RPMI7951 (cell line): ENCODE results near the gene FSTL5. TPM values are rescaled to one million over a fixed set of nuclear protein-coding genes. Genes with fewer than 3 reads are reported as not detected.
A peak's percentile ranks its signal among the peaks of the same experiment; 100 is the strongest.

Source experiments
- DNase-seq: peaks from one replicate; pipeline ENCODE4 v3.0.0-alpha.2; 2012; ENCODE audit warnings: low read depth
- total RNA-seq: library from RNA; depleted of rRNA; stranded (reverse); fragments of >200 nt; shearing (Covaris generic); gene quantifications from 2 replicates; pipeline ENCODE4 v1.2.3, GENCODE V29; 2014

FSTL5 gene
- total RNA-seq, 1 experiment from 2014 or later = 16.3 TPM

DNA sequence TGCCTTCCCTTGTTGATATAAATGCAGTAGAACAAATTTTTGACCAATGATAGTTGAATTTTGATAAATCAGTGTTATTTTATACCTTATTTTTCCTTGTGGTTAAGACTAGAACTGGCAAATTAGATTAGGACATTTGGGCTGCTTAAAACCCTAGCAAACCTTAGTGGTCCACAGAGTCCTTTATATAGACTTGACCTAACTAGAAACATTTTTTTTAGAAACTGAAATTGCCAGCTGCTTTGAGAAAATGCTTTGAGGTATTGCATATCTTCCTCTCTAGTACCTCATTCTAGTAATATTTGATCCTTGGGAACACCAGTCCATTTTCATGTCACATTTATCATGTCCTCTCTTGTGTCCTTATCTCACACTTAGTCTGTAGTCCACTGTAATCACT is 580.3 kb downstream of the FSTL5 start:
- no peak for DNase-seq

DNA sequence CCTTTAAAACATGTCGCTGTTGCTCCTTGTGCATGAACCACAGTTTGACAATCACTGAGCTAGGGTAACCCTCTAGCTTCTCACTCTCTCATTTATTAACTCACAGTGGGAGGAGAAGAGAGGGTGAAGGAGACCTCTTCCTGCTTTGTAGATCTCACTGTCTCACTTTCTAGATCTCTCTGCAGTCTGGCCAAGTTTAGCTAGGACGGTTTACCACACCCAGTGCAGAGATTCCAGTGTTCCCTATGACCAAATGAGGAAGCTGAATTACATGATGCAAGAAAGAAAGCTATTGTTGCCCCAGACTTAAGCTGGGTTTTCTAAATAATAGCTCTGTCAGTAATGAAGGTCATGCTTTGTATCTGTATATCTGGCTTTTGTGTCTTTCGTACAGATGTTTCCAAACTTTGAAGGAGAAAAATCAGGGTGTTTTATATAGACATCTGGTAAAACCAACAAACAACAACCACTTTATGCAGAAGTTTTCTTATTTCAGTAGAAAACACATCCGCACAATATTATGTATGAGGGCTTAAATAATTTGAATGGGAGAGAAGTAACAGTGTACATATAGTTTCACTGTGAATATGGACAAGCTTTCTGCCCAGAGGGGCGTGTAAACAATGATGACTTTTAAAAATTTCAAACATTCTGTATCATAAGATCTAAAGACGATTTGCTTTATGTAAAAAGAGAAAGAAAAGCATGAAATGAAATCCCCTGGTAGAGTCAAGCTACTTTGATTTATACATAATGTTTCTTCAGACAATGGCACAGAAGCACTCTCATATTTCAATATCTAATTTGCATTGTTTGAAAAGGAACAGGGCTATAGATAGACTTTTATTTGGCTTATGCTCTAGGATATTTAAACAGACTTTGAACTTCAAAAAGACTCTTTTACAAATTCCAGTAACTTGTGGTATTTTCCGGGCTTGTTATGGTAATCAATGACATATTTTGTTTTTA is 582.3 kb downstream of the FSTL5 start:
- peak; percentile 55 for DNase-seq

DNA sequence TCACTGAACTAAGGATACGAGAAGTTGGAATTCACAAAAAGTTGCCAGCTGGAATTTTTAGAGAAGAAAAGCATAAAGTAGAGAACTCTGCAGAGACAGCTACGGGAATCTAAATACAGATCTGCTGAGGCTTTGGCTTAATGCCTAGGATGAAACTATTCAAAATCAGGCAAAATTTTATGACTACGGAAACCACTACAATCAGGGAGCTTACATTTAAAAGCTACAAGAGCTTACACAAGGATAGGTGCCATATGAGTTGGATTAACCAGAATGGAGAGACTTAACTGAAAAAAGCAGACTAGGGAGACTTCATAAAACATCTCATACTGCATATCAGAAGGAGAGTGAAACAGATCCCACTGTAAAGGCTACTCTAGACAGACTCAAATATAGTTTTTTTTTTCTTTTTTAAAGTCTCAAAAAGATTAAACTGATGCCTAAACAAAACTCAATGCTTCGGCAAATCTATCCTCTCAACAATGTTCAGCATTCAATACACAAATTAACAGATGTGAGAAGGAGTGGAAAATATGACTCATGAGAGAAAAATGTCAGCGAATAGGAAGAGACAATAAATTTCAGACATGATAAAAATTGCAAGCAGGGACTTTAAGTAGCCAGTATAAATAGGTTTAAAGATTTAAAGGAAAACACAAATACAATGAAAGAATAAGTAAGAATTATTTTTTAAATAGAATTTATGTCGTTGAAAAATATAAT is 586.1 kb downstream of the FSTL5 start:
- DNase-seq = peak; percentile 84

DNA sequence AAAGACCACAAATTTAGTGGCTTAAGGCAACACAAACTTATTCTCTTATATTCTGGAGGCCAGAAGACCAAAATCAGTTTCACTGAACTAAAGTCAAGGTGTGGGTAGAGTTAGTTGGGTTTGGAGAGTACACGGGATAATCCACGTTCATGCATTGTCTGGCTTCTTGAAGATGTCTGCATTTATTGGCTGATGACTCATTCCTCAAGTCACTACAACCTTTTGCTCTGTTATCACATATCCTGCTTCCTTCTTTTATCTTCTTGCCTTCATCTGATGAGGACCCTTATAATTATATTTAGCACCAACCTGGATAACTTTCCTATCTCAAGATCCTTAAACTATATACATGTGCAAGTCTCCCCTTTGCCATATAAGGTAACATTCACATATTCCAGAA is 590.0 kb downstream of the FSTL5 start:
- peak; percentile 55 for DNase-seq

DNA sequence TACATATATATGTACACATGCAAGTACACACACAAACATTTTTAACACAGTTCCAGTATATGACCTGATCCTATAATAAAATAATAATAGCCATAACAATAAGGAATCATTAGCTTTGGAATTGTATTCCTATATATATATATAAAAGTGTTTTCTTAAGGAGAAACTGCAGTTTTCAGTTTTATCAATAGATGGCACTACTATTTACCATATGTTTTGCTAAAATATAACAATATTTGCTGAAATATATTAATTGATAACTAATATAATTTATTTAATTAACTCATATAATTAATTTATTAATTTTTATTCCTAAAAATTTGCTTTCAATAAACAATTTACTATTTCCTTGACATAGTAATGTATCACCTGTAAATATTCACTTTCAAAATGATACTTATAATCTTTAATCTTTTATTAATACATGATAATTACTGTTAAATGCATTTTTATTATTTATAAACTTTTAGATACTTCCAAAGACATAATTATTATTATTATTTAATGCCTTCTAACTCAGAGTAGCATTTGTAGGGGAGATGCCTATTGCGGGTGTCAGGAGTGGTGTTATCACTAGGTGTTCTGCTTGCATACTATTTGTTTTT is 599.5 kb downstream of the FSTL5 start:
- no peak for DNase-seq

DNA sequence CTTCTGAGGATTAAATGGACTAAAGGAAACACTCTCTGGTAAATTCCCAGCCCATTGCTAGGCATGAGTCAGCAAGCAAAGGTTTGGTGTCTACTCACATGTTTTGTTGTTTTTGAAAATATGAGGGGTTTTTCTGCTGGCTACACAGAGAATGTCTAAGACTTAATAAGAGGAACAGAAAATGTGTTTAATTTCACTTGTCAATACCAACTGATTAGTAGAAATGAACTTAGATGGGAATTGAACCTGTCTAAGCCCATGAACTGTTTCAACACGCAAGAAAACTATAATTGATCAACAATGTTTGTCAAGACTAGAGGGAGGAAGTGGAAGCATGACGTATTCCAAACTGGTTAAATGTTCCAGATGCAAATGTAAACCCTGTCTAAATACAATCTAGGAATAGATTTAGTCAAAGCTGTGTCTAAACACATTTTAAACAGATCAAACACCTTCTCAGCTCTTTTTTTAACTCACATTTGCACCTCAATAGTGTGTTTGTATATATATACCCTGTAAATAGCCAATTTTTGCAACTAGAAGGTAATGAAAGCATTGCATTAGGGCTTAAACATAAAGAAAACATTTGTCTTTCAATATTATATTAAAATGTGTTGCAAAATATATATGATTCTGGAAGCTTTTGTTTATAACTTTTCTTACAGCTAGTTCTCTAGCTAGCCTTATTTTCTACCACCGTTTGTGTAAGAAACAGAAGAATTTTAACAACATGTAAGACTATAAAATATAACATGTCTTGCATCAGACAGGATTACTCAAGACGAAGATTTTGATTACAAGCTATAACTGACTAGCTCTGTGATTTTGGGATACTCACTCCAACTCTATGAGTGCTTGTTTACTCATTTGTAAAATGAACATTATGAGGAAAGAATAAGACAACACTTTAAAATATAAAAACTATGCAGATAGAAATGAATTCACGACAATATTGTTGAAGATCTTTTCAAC is 607.8 kb downstream of the FSTL5 start:
- DNase-seq = peak; percentile 61

DNA sequence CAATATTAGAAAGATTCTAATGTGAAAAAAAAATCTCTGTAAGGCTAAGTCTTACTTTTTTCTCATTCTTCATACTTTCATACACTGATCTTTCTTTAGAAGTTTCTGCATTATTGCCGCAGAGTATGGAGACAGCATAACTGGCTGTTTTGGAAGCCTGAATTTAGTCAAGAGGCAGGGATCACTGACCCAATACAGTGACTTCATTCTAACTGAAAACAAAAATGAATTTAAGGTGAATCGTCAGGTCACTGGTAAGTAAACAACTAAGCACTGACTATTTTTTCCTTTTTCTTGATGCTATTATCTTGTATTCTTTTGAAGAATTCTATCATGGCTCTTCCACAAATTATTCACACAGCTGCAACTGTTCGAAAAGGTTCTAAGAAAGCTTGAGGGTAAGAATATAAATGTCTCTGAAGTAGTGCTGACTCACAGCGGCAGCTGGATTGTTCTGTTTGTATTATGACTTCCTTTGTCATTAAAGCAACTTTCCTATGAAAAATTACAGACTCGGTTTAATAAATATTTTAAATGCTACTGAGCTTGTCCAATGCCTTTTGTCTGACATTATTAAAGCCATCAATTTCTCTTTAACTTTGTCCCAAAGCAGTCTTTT is 609.3 kb downstream of the FSTL5 start:
- peak; percentile 67 for DNase-seq

DNA sequence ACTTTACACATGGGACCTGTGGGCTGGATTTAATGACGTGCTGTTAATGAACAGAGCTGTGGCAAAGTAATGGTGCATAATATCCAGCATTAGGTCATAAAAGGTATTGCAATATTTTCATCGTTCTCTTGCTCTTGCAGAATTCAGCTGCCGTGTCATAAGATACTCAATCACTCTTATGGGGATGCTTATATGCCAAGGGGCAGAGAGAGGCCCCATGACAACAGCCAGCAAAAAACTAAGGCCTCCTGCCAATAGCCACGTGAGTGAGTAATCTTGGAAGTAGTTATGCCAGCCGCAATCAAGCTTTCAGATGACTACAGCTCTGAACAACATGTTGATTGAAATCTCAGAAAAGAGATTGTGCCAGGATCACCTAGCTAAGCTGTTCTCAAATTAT is 616.9 kb downstream of the FSTL5 start:
- peak; percentile 80 for DNase-seq

DNA sequence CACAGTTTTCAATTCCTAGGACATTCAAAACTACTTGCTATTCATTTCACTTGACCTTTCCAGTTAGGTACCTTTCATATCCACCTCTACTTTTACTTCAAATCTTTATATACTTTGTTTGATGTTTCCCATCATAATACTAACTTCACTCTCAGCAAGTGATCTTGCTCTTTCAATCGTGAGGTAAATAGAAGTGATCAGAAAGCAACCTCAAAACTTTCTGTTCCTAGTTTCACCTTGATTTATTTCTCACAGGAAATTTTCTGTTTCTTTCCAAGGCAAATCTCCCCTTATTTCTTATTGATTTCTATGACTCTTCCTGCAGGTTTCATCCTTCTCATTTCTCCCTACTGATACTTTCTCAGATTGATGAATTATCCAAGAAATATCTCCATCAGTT is 623.5 kb downstream of the FSTL5 start:
- DNase-seq = no peak

DNA sequence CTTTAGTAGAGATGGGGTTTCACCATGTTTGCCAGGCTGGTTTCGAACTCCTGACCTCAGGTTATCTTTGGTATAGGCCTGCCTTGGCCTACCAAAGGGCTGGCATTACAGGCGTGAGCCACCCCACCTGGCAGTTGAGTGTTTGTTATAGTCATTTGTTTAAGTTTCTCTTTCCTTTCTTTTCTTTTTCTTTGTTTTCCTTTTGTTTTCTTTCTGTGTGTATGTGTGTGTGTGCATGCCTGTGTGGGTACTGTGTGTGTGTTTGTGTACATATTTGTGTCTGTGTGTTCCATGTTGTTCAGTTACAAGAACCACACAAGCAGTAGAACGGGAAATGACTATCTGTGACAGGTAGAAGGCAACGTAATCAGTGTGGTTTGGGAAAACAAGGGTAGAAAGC is 624.9 kb downstream of the FSTL5 start:
- DNase-seq = no peak

DNA sequence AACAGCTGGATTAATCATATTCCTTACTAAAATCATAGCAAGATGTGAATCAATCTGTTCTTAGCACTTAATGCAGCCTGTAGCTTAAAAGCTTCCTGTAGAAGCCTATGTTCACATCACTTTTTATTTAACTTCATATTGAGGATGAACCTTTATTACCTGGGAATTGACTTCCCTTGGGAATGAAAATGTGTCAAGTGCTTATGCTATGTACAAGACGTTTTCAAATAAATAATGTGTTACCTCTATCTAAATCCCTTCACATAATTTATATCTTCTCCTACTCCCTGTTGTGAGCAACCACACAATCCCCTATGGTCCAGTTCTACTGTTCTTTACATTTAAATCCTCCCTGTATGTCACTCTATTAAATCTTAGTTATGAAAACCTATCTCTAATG is 633.1 kb downstream of the FSTL5 start:
- DNase-seq = no peak

DNA sequence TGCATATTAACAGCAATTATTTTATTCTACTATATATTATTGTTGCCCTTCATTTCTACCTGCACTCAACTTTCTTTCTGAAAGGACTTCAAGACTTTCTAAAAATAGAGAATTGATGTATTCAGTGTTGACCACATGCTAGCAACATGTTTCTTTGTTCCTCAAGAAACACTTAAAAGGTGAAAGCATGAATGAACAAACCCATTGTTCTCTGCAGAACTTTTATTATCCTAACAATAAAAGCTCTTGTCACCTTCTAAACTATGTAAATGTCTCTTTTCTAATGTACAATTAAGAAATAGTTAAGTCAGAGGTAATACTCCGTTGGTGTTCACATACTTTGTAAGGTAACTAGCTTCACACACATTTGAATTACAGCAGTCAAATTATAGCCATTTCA is 638.7 kb downstream of the FSTL5 start:
- DNase-seq = no peak

DNA sequence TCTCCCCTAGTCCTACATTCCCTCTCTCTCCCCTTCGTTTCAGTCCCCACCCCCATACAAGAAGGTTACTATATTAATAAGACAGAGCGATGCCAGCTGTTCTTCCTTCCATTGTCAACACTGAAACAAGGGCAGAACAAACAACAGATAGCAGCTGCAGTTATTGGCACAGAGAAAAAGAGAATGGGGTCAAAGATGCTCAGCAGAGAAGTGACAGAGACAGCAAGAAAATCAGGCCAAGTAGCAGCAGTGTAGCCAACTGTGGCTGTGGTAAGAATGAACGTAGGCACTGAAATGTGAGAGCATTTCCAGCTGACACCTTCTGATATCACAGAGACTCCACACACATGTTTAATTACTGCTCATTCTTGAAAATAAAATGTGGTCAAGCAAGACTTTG is 641.8 kb downstream of the FSTL5 start:
- DNase-seq = peak; percentile 2

DNA sequence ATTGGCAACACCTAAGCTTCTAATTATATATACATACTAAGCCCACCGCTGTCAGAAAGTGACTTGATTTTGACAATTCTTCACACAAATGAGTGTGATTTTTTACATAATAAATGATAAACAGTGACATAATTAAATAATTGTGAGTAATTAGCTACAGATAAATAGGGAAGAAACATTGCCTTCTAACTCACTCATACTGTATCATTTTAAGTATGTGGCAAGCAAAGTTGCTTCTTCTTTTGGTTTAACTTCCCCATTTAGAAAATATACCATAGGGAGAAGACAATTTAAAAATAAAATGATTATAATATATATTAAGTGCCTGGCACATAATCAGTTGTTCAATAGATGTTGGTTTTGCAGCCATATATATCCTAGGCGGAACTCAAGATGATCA is 644.2 kb downstream of the FSTL5 start:
- DNase-seq = no peak

DNA sequence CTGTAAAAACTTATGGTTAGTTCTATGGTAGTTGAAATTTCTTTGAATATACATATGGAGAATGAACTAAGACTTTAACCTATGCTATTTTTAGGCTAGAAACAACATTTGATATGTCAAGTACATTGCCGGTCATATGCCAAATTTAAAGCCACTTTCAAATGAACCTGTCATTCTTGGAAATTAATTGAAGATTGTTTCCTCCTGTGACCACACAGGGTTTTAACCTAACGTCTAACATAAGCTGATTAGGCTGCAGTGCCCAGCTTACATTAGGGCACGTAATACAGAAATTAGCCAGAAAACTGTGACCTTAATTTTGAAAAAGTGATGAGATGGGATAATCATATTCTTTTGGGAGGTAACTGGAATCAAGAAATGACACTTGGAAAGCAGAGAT is 645.9 kb downstream of the FSTL5 start:
- no peak for DNase-seq

DNA sequence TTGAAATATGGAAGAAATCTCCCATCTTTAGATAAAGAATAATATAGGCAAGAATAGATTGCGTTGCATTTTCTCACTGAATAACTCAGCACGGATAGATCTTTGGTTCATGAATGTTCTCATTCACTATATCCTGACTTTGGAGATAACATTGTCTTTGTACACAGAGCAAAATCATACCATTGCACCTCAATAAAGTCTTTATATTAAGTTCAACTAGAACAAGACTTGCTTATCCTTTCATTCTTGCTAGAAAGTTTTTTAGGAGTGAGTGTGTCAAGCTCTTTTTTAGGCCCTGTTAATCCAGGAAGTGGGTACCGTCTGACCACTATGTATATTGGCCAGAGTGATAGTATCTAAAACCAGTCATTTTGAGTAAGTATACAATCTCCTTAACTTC is 658.7 kb downstream of the FSTL5 start:
- DNase-seq = peak; percentile 8

DNA sequence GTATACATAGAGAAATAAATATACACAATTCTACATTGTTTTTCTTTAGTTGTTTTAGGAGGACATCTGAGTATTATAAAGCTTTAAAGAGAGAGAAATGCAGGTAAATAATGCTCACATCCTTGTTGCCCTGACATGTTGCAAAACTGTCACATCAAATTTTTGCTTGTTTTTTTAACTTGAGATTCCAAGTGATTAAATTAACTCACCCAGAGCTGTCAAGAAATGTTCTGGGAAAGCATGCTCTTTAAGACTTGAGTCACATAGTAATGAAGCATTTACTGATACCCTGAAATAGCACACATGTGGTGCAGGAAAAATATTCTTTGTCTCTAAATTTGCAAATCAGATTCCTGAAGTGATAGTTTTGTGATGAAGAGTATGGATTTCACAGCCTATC is 665.6 kb downstream of the FSTL5 start:
- no peak for DNase-seq

DNA sequence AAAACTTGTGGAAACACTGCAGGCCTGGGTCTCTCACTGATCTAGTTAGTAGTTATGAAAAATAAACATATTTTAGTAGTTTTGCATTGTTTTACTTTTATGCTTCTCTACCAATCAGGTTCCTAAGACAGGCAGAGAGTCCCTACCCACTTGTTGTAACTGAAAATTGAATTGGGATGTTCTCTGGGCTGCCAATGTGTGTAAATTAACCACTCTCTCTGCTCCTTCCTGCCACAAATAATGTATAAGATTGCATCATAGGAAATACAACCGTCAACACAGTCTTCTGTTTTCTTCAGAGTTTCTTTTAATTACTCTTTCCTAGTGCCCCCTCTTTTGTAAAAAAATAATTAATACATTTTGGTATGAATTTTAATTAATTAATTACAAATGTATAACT is 677.3 kb downstream of the FSTL5 start:
- no peak for DNase-seq

DNA sequence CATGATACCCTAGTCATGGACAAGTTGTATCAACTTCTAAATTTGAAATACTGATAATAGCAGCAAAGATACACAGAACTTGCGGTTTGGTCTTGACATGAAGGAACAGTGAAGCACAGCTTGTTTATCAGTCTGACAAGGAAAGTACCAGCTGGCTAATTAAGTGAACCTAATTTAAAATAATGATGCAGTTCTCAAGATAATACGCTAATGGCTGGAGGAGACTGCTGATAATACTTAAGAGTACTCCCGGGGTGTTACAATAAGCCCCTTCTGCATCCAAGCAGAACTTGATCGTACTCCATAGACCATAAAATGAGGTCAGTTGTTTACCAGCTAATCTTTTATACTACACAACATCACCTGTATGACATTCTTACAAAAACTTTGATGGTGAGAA is 697.5 kb downstream of the FSTL5 start:
- DNase-seq = no peak

DNA sequence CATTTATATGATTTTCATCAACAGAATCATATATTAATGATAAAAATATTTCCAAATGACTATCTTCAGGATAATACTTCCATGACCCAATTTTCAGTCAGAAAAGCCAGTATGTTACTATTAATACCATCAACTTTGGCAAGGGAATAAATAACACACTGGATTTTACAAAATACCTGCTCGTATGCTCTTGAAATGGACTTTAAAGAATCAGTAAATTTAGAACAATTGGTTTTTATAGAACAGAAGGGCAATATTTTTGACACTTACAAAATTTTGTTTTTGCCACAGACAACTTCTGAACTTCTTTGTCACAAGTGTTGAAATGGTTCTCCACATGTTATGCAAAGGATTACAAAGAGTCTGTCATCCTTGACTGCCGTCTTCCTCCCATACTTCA is 700.4 kb downstream of the FSTL5 start:
- DNase-seq = no peak

DNA sequence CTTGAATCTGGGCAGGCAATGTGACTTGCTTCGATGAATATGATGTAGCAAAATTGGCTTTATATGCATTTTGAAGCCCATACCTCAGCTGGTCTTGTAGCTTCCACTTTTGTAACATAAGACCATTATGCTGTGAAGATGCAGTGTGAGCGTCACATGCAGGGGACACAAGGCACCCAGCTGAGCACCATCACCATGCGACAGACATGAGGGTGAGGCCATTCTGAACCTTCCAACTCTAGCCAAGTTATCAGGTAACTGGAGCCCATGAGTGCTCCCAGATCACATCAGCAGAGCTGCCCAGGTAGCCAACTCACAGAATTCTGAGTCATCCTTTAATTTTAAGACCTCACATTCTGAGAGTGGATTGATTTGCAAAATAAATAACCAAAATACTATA is 705.9 kb downstream of the FSTL5 start:
- DNase-seq = no peak
